ENCODE measurements around the gene ASPSCR1. TPM values are rescaled to one million over a fixed set of nuclear protein-coding genes. Genes with fewer than 3 reads are reported as not detected.

The ASPSCR1 gene
- total and polyA plus RNA-seq, 9 of the 15 experiments (the other 6 are each of a cell fraction or from before 2014, with no cell fraction given): 0.90 to 36.9 (median 11.6) TPM

- TF ChIP-seq HMGN3 (IDR thresholded peaks at IDR 0.05; ENCODE audit: borderline replicate concordance, extremely low read depth, insufficient read length, low read depth, low read length) (peak; percentile 17), ZNF280A (IDR thresholded peaks at IDR 0.05; ENCODE audit: low read depth, partially characterized antibody) (no peak), CXXC5 (CRISPR knock-in tag; IDR thresholded peaks at IDR 0.05) (peak; percentile 87), HOXB6 (CRISPR knock-in tag; IDR thresholded peaks at IDR 0.05; ENCODE audit: borderline replicate concordance) (no peak), HDGF (IDR thresholded peaks at IDR 0.05) (no peak), ESRRA (IDR thresholded peaks at IDR 0.05; ENCODE audit: borderline replicate concordance, low read depth) (0 out of 2 replicates have a peak, but pooled peaks have one; percentile 5), CREB3L1 (IDR thresholded peaks at IDR 0.05; ENCODE audit: borderline replicate concordance, low read depth) (peak; percentile 46; the same call in 1 of the 2 replicates), ATF7 (IDR thresholded peaks at IDR 0.05) (peak; percentile 52; the same call in 1 of the 2 replicates), MYC (IDR thresholded peaks at IDR 0.05; ENCODE audit: low read depth, low read length) (peak; percentile 75), MYC (CRISPR knock-in tag; IDR thresholded peaks at IDR 0.05; ENCODE audit: borderline replicate concordance, low read depth) (no peak), ZNF184 (CRISPR knock-in tag; IDR thresholded peaks at IDR 0.05) (no peak), CHD1 (IDR thresholded peaks at IDR 0.05; ENCODE audit: low read length) (no peak), YY1 (IDR thresholded peaks at IDR 0.05; ENCODE audit: borderline replicate concordance in 1 of 3, control insufficient read depth in 1 of 3, extremely low read depth in 1 of 3, insufficient read depth in 3 of 3, insufficient read length in 1 of 3, insufficient replicate concordance in 2 of 3, low read depth in 1 of 3, low read length in 2 of 3) (peak in 1 of 3 experiments; percentile 44), BCOR (IDR thresholded peaks at IDR 0.05) (no peak), FUS (optimal IDR thresholded peaks at IDR 0.05; ENCODE audit: low read depth, low read length) (peak; percentile 22), SIN3A (IDR thresholded peaks at IDR 0.05; ENCODE audit: borderline replicate concordance in 2 of 2, control insufficient read depth in 1 of 2, low read depth in 2 of 2, low read length in 2 of 2) (peak in 1 of 2 experiments; percentile 78; a peak in 1 of 4 replicates)
- TF ChIP-seq, protein P1, sequence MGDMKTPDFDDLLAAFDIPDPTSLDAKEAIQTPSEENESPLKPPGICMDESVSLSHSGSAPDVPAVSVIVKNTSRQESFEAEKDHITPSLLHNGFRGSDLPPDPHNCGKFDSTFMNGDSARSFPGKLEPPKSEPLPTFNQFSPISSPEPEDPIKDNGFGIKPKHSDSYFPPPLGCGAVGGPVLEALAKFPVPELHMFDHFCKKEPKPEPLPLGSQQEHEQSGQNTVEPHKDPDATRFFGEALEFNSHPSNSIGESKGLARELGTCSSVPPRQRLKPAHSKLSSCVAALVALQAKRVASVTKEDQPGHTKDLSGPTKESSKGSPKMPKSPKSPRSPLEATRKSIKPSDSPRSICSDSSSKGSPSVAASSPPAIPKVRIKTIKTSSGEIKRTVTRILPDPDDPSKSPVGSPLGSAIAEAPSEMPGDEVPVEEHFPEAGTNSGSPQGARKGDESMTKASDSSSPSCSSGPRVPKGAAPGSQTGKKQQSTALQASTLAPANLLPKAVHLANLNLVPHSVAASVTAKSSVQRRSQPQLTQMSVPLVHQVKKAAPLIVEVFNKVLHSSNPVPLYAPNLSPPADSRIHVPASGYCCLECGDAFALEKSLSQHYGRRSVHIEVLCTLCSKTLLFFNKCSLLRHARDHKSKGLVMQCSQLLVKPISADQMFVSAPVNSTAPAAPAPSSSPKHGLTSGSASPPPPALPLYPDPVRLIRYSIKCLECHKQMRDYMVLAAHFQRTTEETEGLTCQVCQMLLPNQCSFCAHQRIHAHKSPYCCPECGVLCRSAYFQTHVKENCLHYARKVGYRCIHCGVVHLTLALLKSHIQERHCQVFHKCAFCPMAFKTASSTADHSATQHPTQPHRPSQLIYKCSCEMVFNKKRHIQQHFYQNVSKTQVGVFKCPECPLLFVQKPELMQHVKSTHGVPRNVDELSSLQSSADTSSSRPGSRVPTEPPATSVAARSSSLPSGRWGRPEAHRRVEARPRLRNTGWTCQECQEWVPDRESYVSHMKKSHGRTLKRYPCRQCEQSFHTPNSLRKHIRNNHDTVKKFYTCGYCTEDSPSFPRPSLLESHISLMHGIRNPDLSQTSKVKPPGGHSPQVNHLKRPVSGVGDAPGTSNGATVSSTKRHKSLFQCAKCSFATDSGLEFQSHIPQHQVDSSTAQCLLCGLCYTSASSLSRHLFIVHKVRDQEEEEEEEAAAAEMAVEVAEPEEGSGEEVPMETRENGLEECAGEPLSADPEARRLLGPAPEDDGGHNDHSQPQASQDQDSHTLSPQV (IDR thresholded peaks at IDR 0.05): peak; percentile 88
Observed at GRCh38 chr17:81959362-81960129, 17.9 kb upstream of the ASPSCR1 start (continued).

All from K562 (cell line).